Stimulated activated CD8-positive, alpha-beta memory T cell treated with anti-CD3 and anti-CD28 coated beads, Interleukin-12 subunit alpha, Interleukin-12 subunit beta, amount 100 ng/mL, for 4 hours (primary cell): ENCODE results near the gene ADAM12.
"Not testable (repeated sequence)": the region's sequence is repeated elsewhere in the genome, so short reads cannot be mapped to it uniquely, and the experiment has no call there.

Experiments used
- DNase-seq: peaks from one replicate; pipeline ENCODE4 v3.0.0-alpha.2; 2020; ENCODE audit warnings: low read depth

Gene ADAM12

GRCh38 chr10:126177417-126178030, 210.8 kb downstream of the ADAM12 start:
- DNase-seq, result no peak

GRCh38 chr10:126175641-126176262, 212.5 kb downstream of the ADAM12 start:
- DNase-seq, result no peak

- not testable (repeated sequence) for DNase-seq
Observed at GRCh38 chr10:126172755-126173154, 215.5 kb downstream of the ADAM12 start.

GRCh38 chr10:126171555-126171954, 216.7 kb downstream of the ADAM12 start:
- no peak for DNase-seq

GRCh38 chr10:126170776-126171175, 217.5 kb downstream of the ADAM12 start:
- no peak for DNase-seq

- DNase-seq, result no peak
Observed at GRCh38 chr10:126170371-126170770, 217.9 kb downstream of the ADAM12 start.

GRCh38 chr10:126169899-126170298, 218.4 kb downstream of the ADAM12 start:
- DNase-seq, result no peak

- no peak for DNase-seq
Observed at GRCh38 chr10:126166797-126167196, 221.5 kb downstream of the ADAM12 start.

GRCh38 chr10:126165874-126166273, 222.4 kb downstream of the ADAM12 start:
- no peak for DNase-seq

GRCh38 chr10:126163506-126163905, 224.8 kb downstream of the ADAM12 start:
- DNase-seq, result no peak

- DNase-seq, result no peak
Observed at GRCh38 chr10:126161691-126162090, 226.6 kb downstream of the ADAM12 start.

GRCh38 chr10:126160971-126161630, 227.2 kb downstream of the ADAM12 start:
- DNase-seq, result no peak

GRCh38 chr10:126160571-126160970, 227.7 kb downstream of the ADAM12 start:
- DNase-seq, result no peak

- no peak for DNase-seq
Observed at GRCh38 chr10:126158133-126158892, 230.0 kb downstream of the ADAM12 start.

GRCh38 chr10:126157189-126157588, 231.1 kb downstream of the ADAM12 start:
- DNase-seq, result no peak

GRCh38 chr10:126156503-126156902, 231.8 kb downstream of the ADAM12 start:
- DNase-seq, result no peak

GRCh38 chr10:126156012-126156411, 232.3 kb downstream of the ADAM12 start:
- no peak for DNase-seq

- DNase-seq, result no peak
Observed at GRCh38 chr10:126155528-126155927, 232.7 kb downstream of the ADAM12 start.

GRCh38 chr10:126153711-126154628, 234.3 kb downstream of the ADAM12 start:
- no peak for DNase-seq

GRCh38 chr10:126147866-126148587, 240.2 kb downstream of the ADAM12 start:
- DNase-seq, result no peak

- DNase-seq, result no peak
Observed at GRCh38 chr10:126146771-126147170, 241.5 kb downstream of the ADAM12 start.
